Cardiac muscle cell (in vitro differentiated cells and primary cell): Measurements from ENCODE around the gene ERRFI1. TPM values are rescaled to one million over a fixed set of nuclear protein-coding genes. Genes with fewer than 3 reads are reported as not detected.

ENCODE experiments used
- DNase-seq, 2 donors: peaks; one replicate each; pipeline versions ENCODE4 v3.0.0 to v3.0.0-alpha.2; 2010 to 2017; ENCODE audit warnings: low read depth in 1 of 2, low spot score in 1 of 2
- H3K27ac ChIP-seq: fragments of 200-600 bp; sonication (generic); 2 replicates; pipeline ENCODE4 v1.5.1; 2016
- H3K27me3 ChIP-seq: fragments of 200-600 bp; sonication (generic); 2 replicates; pipeline ENCODE4 v1.6.0; 2016; ENCODE audit warnings: control low read depth
- H3K36me3 ChIP-seq: fragments of 200-600 bp; sonication (generic); 2 replicates; pipeline ENCODE4 v1.5.1; 2016; ENCODE audit warnings: control low read depth
- H3K4me1 ChIP-seq: fragments of 200-600 bp; sonication (generic); 2 replicates; pipeline ENCODE4 v1.8.1; 2017; ENCODE audit warnings: low read depth, mild to moderate bottlenecking, mixed run types
- H3K4me3 ChIP-seq: fragments of 200-600 bp; sonication (generic); 2 replicates; pipeline ENCODE4 v1.5.1; 2016; ENCODE audit warnings: mild to moderate bottlenecking
- H3K9me3 ChIP-seq: fragments of 200-600 bp; sonication (generic); 2 replicates; pipeline ENCODE4 v1.5.1; 2017; ENCODE audit warnings: low read depth, mild to moderate bottlenecking, control low read depth
- polyA plus RNA-seq: library from polyadenylated mRNA; unstranded; fragments of >200 nt; fragmentation: Nextera tagmentation; extraction: Ambion mirVana; gene quantifications from 2 replicates; pipeline ENCODE4 v1.2.1, GENCODE V29; 2016
- total RNA-seq: library from RNA; depleted of rRNA; stranded (reverse); fragments of >200 nt; gene quantifications from 2 replicates; pipeline ENCODE4 v1.2.3, GENCODE V29; 2016
- TF ChIP-seq, protein P1 (sequence below): IDR thresholded peaks from 2 replicates; pipeline ENCODE4 v1.5.1; 2012; ENCODE audit warnings: low read depth, mild to moderate bottlenecking, low read length

The ERRFI1 gene
- total and polyA plus RNA-seq, 2 experiments from 2014 or later = 8.3 to 9.7 TPM

DNA sequence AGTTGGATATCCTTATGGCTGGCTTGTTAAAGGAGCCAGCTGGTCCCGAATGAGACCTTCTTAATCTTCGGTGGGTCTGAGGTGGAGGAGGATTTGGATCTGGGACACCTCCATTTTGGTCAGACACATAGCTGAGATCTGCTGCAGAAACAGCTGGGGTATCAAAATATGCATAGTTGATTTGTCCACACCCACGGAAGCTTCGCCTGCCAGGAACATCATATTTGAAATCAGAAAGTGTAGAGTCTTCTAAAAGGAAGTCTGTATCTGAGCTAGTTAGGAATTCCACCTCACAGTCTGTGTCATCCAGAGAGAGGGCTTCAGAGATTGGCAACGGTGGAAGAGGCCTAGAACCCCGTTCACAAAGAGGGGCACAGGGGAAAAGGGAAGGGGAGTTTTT lies 12.3 kb downstream of the ERRFI1 start:
- Histone ChIP-seq H3K4me3 (no peak overlapping the region), H3K27ac (no peak overlapping the region), H3K36me3 (peaks cover 9% of the 10 kb centered on the region), H3K4me1 (peaks cover 10% of the 10 kb centered on the region), H3K9me3 (no peaks in the 10 kb centered on the region), H3K27me3 (no peaks in the 10 kb centered on the region)
- TF ChIP-seq, protein P1, sequence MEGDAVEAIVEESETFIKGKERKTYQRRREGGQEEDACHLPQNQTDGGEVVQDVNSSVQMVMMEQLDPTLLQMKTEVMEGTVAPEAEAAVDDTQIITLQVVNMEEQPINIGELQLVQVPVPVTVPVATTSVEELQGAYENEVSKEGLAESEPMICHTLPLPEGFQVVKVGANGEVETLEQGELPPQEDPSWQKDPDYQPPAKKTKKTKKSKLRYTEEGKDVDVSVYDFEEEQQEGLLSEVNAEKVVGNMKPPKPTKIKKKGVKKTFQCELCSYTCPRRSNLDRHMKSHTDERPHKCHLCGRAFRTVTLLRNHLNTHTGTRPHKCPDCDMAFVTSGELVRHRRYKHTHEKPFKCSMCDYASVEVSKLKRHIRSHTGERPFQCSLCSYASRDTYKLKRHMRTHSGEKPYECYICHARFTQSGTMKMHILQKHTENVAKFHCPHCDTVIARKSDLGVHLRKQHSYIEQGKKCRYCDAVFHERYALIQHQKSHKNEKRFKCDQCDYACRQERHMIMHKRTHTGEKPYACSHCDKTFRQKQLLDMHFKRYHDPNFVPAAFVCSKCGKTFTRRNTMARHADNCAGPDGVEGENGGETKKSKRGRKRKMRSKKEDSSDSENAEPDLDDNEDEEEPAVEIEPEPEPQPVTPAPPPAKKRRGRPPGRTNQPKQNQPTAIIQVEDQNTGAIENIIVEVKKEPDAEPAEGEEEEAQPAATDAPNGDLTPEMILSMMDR = no peak
- no peak for DNase-seq

DNA sequence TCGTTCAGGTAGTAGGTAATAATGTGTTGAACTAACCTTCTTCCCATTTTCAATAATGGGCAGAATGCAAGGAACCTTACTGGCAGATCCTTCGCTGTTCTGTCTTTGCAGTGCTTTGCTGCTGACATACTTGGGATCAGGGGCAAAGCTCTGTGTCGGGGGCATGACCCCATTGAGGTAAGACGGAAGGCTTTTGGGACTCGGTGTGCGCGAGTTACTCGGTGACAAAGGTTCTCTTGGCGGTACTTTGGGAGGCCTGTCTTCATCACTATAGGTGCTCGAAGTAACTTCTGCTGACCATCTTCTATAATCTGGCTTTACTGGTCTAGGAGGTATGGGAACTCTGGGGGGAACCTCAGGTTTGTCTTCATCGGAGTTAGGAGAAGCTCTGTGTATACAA lies 12.7 kb downstream of the ERRFI1 start:
- H3K27ac ChIP-seq = no peak overlapping the region
- no peak overlapping the region for H3K4me3 ChIP-seq
- H3K27me3 ChIP-seq = no peaks in the 10 kb centered on the region
- H3K4me1 ChIP-seq = peaks cover 10% of the 10 kb centered on the region
- TF ChIP-seq, protein P1 = no peak
- peaks cover 9% of the 10 kb centered on the region for H3K36me3 ChIP-seq
- no peak for DNase-seq
- no peaks in the 10 kb centered on the region for H3K9me3 ChIP-seq

DNA sequence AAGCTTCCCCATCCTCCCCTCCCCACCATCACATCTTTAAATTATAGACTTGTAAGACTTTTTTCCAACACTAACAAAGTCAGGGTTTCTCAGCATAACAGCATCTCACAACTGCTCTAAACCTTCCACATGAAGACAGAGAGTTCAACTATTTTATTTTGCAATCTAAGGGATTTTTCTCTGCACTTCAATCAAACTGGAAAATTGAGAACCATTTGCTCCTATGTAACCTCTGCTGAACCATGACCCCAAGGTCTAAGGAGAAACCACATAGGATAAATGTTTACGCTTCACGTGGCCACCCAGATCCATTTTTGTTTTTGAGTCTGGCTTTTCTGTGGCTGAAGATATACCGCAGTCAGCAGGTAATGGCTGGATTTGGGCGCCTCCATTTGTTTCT lies 13.2 kb downstream of the ERRFI1 start:
- Histone ChIP-seq H3K27ac (no peak overlapping the region), H3K27me3 (no peaks in the 10 kb centered on the region), H3K4me1 (peaks cover 9% of the 10 kb centered on the region), H3K36me3 (peaks cover 9% of the 10 kb centered on the region), H3K9me3 (no peaks in the 10 kb centered on the region), H3K4me3 (no peak overlapping the region)
- TF ChIP-seq, protein P1 = no peak
- DNase-seq = no peak

DNA sequence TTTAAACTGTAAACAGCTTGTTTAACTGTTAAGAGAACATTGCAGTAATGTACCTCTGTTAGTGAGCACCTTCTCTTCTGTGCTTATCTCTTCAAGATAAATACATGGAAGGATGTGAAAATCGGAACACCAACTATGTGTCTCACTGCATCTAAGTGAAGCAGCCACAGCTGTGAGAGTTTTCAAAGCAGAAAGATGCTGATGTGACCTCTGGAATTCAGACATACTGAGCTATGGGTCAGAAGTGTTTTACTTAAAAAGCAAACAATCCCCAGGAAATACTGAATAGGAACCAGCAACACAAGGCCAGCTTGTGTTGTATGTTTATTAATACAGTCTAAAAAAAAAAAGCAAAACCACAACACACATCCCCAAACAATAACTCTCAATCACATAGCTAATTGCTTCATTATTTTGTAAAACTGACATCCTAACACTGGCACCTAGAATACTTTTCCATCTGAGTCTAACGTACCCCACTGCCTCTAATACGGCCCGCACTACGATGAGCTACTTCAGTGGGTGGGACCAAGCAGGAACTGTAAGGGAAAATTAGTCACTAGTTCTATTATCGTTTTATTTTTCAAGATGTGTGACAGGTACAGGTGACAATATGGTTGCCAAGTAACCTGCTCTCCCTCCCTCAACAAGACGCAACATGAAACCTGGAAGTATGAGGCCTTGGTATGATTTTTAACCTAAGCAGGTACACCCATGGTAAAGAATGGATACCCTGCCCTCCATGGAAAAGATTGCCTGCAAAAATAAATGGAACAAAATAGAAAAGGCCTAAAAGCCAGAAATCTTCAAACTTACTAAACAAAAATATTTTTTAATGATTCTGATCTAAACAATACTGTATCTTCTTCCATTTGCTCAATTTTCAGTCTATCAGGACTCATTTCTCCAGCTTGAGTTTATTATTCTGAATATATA lies 13.9 kb downstream of the ERRFI1 start:
- H3K36me3 ChIP-seq = peaks cover 9% of the 10 kb centered on the region
- DNase-seq = no peak
- no peak overlapping the region for H3K27ac ChIP-seq
- no peaks in the 10 kb centered on the region for H3K9me3 ChIP-seq
- TF ChIP-seq, protein P1 = no peak
- no peaks in the 10 kb centered on the region for H3K27me3 ChIP-seq
- no peak overlapping the region for H3K4me3 ChIP-seq
- H3K4me1 ChIP-seq = peaks cover 2% of the 10 kb centered on the region

DNA sequence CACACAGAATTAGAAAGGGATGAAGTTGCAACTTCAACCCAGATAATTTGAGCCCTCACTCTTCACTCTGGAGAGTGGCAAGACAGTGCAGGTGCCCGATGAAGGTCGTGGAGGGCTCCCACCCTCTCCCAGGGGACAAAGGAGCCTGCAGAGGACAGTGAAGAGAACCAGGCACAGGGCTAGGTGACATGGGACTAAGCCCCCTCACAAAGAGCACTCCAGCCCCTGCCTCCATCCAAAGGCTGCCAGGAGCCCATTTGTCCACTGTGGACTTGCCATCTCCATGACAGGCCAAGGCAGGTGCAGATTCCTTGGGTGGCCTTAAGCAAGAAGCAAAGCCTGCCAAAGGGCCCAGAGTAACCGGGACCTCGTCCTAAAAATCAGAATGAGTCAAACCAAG lies 15.1 kb downstream of the ERRFI1 start:
- TF ChIP-seq, protein P1 = no peak
- no peaks in the 10 kb centered on the region for H3K4me1 ChIP-seq
- DNase-seq = no peak
- no peaks in the 10 kb centered on the region for H3K27me3 ChIP-seq
- H3K4me3 ChIP-seq = no peak overlapping the region
- no peak overlapping the region for H3K27ac ChIP-seq
- H3K36me3 ChIP-seq = peaks cover 9% of the 10 kb centered on the region
- no peaks in the 10 kb centered on the region for H3K9me3 ChIP-seq
